ENCODE data around the gene LYL1. TPM values are rescaled to one million over a fixed set of nuclear protein-coding genes. Genes with fewer than 3 reads are reported as not detected.

The LYL1 gene
- total and polyA plus RNA-seq, 2 of the 13 experiments (the other 11 are each of a cell fraction or from before 2014, with no cell fraction given) = 0.75 to 0.92 TPM

GRCh38 chr19:13076320-13076719, 26.3 kb downstream of the LYL1 start:
- ATAC-seq (no peak), DNase-seq (ENCODE audit: low spot score) (no peak), FAIRE-seq (no peak)
- Histone ChIP-seq H3K9me3 (ENCODE audit: low read length) (no peaks in the 10 kb centered on the region), H3K27ac (ENCODE audit: extremely low read length, insufficient read depth, low read length) (no peak overlapping the region), H3K4me1 (ENCODE audit: insufficient read depth, low read length) (no peaks in the 10 kb centered on the region), H4K20me1 (ENCODE audit: insufficient read depth, low read length) (no peaks in the 10 kb centered on the region), H3K79me2 (ENCODE audit: insufficient read depth, low read length) (no peaks in the 10 kb centered on the region), H3K36me3 (replicated peaks in 1 of 2; ENCODE audit: control insufficient read depth in 1 of 2, insufficient read depth in 2 of 2, low read length in 2 of 2) (peaks cover 20 to 56% of the 10 kb centered on the region in 2 experiments; a peak in 4 of 5 replicates), H3K9ac (ENCODE audit: insufficient read depth, low read depth, low read length) (no peak overlapping the region), H3K4me3 (replicated peaks in 1 of 3; ENCODE audit: insufficient read depth in 1 of 3, low read depth in 2 of 3, low read length in 3 of 3) (no peak overlapping the region), H2AFZ (ENCODE audit: low read length) (no peak overlapping the region), H3K27me3 (ENCODE audit: control insufficient read depth in 1 of 2, insufficient read depth in 2 of 2, low read length in 2 of 2) (no peaks in the 10 kb centered on the region), H3K4me2 (ENCODE audit: low read depth, low read length) (no peak overlapping the region)
- WGBS (ENCODE audit: low lambda C conversion rate) = 100% methylated on average over 7 of the region's 8 CpGs
- in situ Hi-C loops (cut with HindIII; ENCODE audit: extremely low pct_ligation_motif_present, low pct_unique_long_range_greater_than_20kb) = no loop called here
- BruUV-seq (replicated peaks) = no TSS peak
- intact Hi-C loops (cut with micrococcal nuclease; ENCODE audit: unreplicated experiment) = no loop called here
- ChIA-PET CTCF (ENCODE audit: low intra/inter-chr PET ratio, low total read pairs) (no interaction called here), POLR2A (no interaction called here)
- TF ChIP-seq, protein P1, sequence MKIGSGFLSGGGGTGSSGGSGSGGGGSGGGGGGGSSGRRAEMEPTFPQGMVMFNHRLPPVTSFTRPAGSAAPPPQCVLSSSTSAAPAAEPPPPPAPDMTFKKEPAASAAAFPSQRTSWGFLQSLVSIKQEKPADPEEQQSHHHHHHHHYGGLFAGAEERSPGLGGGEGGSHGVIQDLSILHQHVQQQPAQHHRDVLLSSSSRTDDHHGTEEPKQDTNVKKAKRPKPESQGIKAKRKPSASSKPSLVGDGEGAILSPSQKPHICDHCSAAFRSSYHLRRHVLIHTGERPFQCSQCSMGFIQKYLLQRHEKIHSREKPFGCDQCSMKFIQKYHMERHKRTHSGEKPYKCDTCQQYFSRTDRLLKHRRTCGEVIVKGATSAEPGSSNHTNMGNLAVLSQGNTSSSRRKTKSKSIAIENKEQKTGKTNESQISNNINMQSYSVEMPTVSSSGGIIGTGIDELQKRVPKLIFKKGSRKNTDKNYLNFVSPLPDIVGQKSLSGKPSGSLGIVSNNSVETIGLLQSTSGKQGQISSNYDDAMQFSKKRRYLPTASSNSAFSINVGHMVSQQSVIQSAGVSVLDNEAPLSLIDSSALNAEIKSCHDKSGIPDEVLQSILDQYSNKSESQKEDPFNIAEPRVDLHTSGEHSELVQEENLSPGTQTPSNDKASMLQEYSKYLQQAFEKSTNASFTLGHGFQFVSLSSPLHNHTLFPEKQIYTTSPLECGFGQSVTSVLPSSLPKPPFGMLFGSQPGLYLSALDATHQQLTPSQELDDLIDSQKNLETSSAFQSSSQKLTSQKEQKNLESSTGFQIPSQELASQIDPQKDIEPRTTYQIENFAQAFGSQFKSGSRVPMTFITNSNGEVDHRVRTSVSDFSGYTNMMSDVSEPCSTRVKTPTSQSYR (CRISPR knock-in tag; IDR thresholded peaks at IDR 0.05; ENCODE audit: borderline replicate concordance) = no peak
- TF ChIP-seq ZNF138 (CRISPR knock-in tag; IDR thresholded peaks at IDR 0.05; ENCODE audit: low read depth) (no peak), ZNF652 (CRISPR knock-in tag; IDR thresholded peaks at IDR 0.05; ENCODE audit: borderline replicate concordance, low read depth) (no peak), SCMH1 (CRISPR knock-in tag; IDR thresholded peaks at IDR 0.05; ENCODE audit: borderline replicate concordance) (no peak), RBM22 (optimal IDR thresholded peaks at IDR 0.05; ENCODE audit: low read length) (peak; percentile 23), MNT (IDR thresholded peaks at IDR 0.05) (peak; percentile 65)
